SU-DHL-6 (cell line): Measurements from ENCODE around the gene ENDOU.
A peak's percentile ranks its signal among the peaks of the same experiment; 100 is the strongest.

Experiments
- H2AFZ ChIP-seq: fragments of 200-600 bp; sonication (generic); 2 replicates; pipeline ENCODE4 v1.6.1; 2014; ENCODE audit warnings: low read depth, mild to moderate bottlenecking, moderate library complexity, mixed read lengths, antibody characterized with exemption, low read length; ENCODE audit not compliant: severe bottlenecking
- H3F3A ChIP-seq: fragments of 200-600 bp; shearing (Covaris generic); 2 replicates; pipeline ENCODE4 v1.6.0; 2016; ENCODE audit warnings: antibody characterized with exemption, mild to moderate bottlenecking; ENCODE audit not compliant: insufficient read depth
- H3K27ac ChIP-seq: fragments of 200-600 bp; sonication (generic); 2 replicates; pipeline ENCODE4 v1.5.1; 2016; ENCODE audit warnings: low read depth, mild to moderate bottlenecking, low read length, moderate library complexity, mixed read lengths
- H3K27me3 ChIP-seq: fragments of 200-600 bp; sonication (generic), shearing (Covaris generic); 2 replicates; pipeline ENCODE4 v1.6.0; 2014; ENCODE audit warnings: mild to moderate bottlenecking, low read length
- H3K36me3 ChIP-seq: fragments of 200-600 bp; sonication (generic); 2 replicates; pipeline ENCODE4 v1.6.1; 2014; ENCODE audit warnings: mild to moderate bottlenecking, low read length, mixed read lengths
- H3K4me2 ChIP-seq: fragments of 300-600, 200-600 bp; shearing (Covaris generic), sonication (generic); 2 replicates; pipeline ENCODE4 v1.6.0; 2014; ENCODE audit warnings: low read length, low read depth, mild to moderate bottlenecking; ENCODE audit not compliant: poor library complexity, severe bottlenecking
- H3K4me3 ChIP-seq: fragments of 200-600 bp; sonication (generic); 2 replicates; pipeline ENCODE4 v1.5.1; 2014; ENCODE audit warnings: antibody characterized with exemption, low read length, mild to moderate bottlenecking, mixed read lengths; ENCODE audit not compliant: insufficient read depth, poor library complexity, severe bottlenecking
- H3K79me2 ChIP-seq: fragments of 200-600 bp; sonication (generic); 2 replicates; pipeline ENCODE4 v1.6.1; 2014; ENCODE audit warnings: mild to moderate bottlenecking, low read length, moderate library complexity; ENCODE audit not compliant: insufficient read depth
- H3K9ac ChIP-seq: fragments of 200-600 bp; sonication (generic); 2 replicates; pipeline ENCODE4 v1.7.0; 2014; ENCODE audit warnings: mild to moderate bottlenecking, low read length
- H3K9me2 ChIP-seq: fragments of 200-600 bp; sonication (generic); replicated peaks from 2 replicates; pipeline ENCODE4 v1.6.1; 2014; ENCODE audit warnings: low read length; ENCODE audit not compliant: insufficient read depth
- H3K9me3 ChIP-seq: fragments of 200-600 bp; sonication (generic); 2 replicates; pipeline ENCODE4 v1.6.1; 2014; ENCODE audit warnings: low read length, mixed read lengths; ENCODE audit not compliant: insufficient read depth
- H4K20me1 ChIP-seq: fragments of 200-600 bp; sonication (generic); 2 replicates; pipeline ENCODE4 v1.6.1; 2014; ENCODE audit warnings: low read depth, mild to moderate bottlenecking, antibody characterized with exemption, low read length, moderate library complexity, mixed read lengths
- EZH2phosphoT487 ChIP-seq: fragments of 200-600 bp; sonication (generic), shearing (Covaris generic); conservative IDR thresholded peaks from 2 replicates; pipeline ENCODE4 v1.6.1; 2018; ENCODE audit warnings: mild to moderate bottlenecking, antibody characterized with exemption, low read length, moderate library complexity, mixed read lengths
- TF ChIP-seq, protein P1 (sequence below): fragments of 200-600 bp; sonication (generic); IDR thresholded peaks from one replicate; pipeline ENCODE4 v1.5.1; 2017; ENCODE audit warnings: antibody characterized with exemption, mild to moderate bottlenecking, low read length, moderate library complexity; ENCODE audit not compliant: insufficient read depth, poor library complexity, severe bottlenecking

ENDOU gene

DNA sequence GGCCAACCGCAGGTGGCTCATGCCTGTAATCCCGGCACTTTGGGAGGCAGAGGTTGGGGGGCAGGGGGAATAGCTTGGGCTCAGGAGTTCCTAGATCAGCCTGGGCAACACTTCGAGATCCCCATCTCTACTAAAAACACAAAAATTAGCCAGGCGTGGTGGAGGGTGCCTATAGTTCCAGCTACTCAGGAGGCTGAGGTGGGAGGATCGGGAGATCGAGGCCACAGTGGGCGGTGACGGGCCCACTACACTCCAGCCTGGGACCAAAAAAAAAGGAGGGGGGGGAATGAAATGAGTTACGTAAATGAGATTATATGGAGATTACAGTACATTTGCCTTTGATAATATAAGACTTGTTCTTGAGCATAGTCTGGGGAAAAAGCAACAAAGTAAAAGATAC is 20.6 kb downstream of the ENDOU start:
- H3K9ac ChIP-seq, result peak overlapping the region; percentile 81
- H3K36me3 ChIP-seq, result peaks cover 16% of the 10 kb centered on the region
- TF ChIP-seq, protein P1, sequence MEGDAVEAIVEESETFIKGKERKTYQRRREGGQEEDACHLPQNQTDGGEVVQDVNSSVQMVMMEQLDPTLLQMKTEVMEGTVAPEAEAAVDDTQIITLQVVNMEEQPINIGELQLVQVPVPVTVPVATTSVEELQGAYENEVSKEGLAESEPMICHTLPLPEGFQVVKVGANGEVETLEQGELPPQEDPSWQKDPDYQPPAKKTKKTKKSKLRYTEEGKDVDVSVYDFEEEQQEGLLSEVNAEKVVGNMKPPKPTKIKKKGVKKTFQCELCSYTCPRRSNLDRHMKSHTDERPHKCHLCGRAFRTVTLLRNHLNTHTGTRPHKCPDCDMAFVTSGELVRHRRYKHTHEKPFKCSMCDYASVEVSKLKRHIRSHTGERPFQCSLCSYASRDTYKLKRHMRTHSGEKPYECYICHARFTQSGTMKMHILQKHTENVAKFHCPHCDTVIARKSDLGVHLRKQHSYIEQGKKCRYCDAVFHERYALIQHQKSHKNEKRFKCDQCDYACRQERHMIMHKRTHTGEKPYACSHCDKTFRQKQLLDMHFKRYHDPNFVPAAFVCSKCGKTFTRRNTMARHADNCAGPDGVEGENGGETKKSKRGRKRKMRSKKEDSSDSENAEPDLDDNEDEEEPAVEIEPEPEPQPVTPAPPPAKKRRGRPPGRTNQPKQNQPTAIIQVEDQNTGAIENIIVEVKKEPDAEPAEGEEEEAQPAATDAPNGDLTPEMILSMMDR, result no peak
- TF ChIP-seq EZH2phosphoT487, result no peak
- H3K9me2 ChIP-seq, result no peaks in the 10 kb centered on the region
- peak overlapping the region; percentile 98 for H3K4me2 ChIP-seq
- no peaks in the 10 kb centered on the region for H4K20me1 ChIP-seq
- no peaks in the 10 kb centered on the region for H3K9me3 ChIP-seq
- peaks cover 45% of the 10 kb centered on the region for H3K79me2 ChIP-seq
- H3K27ac ChIP-seq, result no peak overlapping the region
- no peaks in the 10 kb centered on the region for H3K27me3 ChIP-seq
- H2AFZ ChIP-seq, result no peak overlapping the region
- H3F3A ChIP-seq, result peaks cover 12% of the 10 kb centered on the region
- peak overlapping the region; percentile 68 for H3K4me3 ChIP-seq

DNA sequence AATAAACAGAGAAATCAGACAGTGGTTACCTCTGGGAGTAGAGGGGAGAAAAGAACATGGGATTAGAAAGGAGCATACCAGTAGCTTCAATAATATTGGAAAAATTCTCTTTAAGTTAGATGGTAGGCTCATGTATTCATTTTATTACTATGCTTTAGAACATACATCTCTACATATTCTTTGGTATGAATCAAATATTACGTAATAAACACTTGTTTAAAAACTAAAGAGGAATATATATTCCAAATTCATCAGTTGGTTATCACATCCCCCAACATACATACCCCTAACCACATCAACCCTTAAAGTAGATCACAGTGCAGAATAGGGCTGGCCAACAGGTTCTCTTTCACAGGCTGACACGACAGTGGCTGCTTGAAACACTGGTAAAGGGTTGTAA is 25.0 kb downstream of the ENDOU start:
- Histone ChIP-seq H3K27me3 (no peaks in the 10 kb centered on the region), H3K79me2 (peaks cover 39% of the 10 kb centered on the region), H3K9ac (no peak overlapping the region), H3K9me2 (no peaks in the 10 kb centered on the region), H2AFZ (no peak overlapping the region), H3K27ac (no peak overlapping the region), H3K9me3 (no peaks in the 10 kb centered on the region), H3K4me3 (no peak overlapping the region), H3K4me2 (no peak overlapping the region), H3K36me3 (peaks cover 36% of the 10 kb centered on the region), H3F3A (peaks cover 4% of the 10 kb centered on the region; the same call in 1 of the 2 replicates), H4K20me1 (no peaks in the 10 kb centered on the region)
- no peak for TF ChIP-seq EZH2phosphoT487
- TF ChIP-seq, protein P1, result no peak

DNA sequence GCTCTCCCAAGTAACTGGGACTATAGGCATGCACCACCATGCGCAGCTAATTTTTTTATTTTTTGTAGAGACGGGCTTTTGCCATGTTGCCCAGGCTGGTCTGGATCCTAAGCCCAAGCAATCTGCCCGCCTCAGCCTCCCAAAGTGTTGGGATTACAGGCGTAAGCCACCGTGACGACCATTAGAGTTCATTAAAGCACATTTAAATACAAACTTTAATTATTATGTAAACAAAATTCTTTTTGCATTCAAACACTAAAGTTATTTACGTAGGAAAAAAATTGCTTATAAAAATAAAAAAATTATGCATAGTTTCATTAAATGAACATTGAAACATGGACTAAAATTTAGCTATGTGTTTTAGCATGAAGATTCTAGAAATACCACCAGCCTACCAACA is 26.7 kb downstream of the ENDOU start:
- peaks cover 23% of the 10 kb centered on the region for H3K79me2 ChIP-seq
- H3K9me3 ChIP-seq, result no peaks in the 10 kb centered on the region
- H3K4me3 ChIP-seq, result no peak overlapping the region
- no peak overlapping the region for H3K9ac ChIP-seq
- no peaks in the 10 kb centered on the region for H3K9me2 ChIP-seq
- no peaks in the 10 kb centered on the region for H4K20me1 ChIP-seq
- no peak overlapping the region for H2AFZ ChIP-seq
- TF ChIP-seq EZH2phosphoT487, result no peak
- TF ChIP-seq, protein P1, result no peak
- H3K27ac ChIP-seq, result no peak overlapping the region
- no peak overlapping the region for H3K4me2 ChIP-seq
- H3F3A ChIP-seq, result peaks cover 4% of the 10 kb centered on the region; the same call in 1 of the 2 replicates
- peaks cover 48% of the 10 kb centered on the region for H3K36me3 ChIP-seq
- no peaks in the 10 kb centered on the region for H3K27me3 ChIP-seq
